ENCODE measurements around the gene GRAMD2B.
A peak's percentile ranks its signal among the peaks of the same experiment; 100 is the strongest.
"Not testable (repeated sequence)": the region's sequence is repeated elsewhere in the genome, so short reads cannot be mapped to it uniquely, and the experiment has no call there.

GRAMD2B gene

DNA sequence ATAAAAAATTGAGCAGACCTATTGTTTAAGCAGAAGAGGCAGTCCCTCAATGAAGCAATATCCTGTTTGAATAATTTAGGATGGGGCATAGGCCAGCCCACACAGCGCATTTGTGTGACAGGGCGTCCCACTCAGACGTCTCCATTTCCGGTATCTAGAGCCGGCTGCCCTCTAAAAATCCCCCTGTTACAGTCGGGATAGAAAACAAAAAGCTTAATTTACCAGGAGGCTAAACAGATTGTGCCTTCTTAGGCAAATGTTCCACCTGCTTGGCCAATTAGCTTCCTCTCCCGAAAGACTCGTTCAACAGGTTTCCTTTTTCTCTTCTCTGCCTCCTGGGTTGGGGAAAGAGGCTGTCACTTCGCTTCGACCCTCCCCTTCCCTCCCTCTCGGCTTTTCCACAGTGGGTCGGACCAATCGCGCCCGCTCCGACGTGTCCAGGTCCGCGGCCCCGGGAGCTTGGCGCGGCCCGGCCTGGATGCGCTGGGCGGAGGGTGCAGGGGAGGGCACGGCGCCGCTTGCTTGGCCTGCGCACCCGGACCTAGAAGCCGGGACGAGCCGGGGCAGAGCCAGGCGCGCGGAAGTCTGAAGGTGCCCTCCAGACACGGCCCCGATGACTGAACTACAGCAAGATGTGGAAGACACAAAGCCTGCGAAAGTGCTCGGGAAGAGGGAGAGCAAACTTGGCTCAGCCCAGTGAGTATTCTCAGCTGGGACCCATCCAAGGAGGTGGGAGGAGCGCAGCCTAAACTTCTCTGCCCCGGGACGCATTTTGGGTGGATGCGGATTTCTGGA lies at the start of gene GRAMD2B:
Gene GRAMD2B, plus strand, starts transcription at position 416 of the 795 bp plus-strand sequence. Its CDS starts 198 bp downstream, at position 614.
- peak; percentile 86 for DNase-seq (ENCODE audit: low read depth)

- no peak for DNase-seq (ENCODE audit: low read depth)
Observed at GRCh38 chr5:126374109-126374416, 49.1 kb upstream of the GRAMD2B start.

DNA sequence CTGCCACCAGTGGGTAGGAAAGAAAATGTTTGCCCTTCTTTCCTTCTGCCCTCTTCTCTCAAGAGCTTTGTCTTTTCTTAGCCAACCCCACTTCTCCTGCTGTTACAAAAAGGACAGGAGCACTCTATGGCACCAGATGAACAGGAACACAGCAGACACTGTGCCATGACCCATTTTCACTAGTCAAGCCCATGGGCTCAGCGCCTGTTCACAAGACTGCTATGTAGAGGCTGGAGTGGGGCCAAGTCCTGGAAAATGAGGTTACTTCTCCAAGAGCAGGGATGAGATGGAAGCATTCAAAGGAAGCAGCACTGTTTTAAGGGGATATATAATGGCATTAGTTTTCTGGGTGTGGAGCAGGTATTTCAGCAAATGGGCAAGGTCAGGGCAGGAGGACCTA lies 46.8 kb upstream of the GRAMD2B start:
- no peak for DNase-seq (ENCODE audit: low read depth)

DNA sequence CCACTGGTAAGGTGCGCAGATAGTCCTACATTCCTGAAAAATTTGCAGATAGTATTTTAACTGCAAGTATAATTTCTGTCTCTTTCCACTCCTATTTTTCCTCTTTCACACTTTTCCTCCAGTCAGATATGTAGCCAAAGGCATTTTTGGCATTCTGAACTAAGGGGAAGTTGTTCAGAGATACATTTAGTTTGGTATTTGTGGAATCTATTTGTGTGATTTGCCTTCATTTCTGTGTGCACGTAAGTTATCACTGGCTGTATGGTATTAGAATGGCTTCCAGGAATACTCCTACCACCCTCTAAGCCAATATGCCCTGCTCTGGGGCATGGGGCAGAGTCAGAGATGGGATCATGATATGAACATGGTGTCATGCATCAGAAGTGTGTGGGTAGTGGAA lies 45.8 kb upstream of the GRAMD2B start:
- no peak for DNase-seq (ENCODE audit: low read depth)

- not testable (repeated sequence) for DNase-seq (ENCODE audit: low read depth)
Observed at GRCh38 chr5:126380316-126380715, 42.9 kb upstream of the GRAMD2B start.

- no peak for DNase-seq (ENCODE audit: low read depth)
Observed at GRCh38 chr5:126383246-126383645, 40.0 kb upstream of the GRAMD2B start.

DNA sequence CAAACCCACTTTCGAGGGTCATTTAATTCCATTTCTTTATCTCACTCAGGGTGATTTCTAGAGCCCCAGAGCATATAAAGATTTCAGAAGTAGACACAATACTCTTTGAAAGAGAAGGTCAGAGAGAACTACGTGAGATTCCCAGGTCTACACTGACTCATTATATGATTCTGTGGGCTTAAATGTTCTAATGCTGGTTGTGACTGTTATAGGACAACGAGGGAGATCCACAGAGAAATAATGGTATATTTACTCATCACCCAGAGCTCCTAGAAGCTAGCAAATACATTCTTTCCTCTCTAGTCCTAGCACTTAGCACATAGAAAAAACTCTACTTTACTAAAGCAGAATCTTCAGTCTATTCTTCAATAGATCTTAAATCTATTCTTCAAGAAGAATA lies 39.4 kb upstream of the GRAMD2B start:
- no peak for DNase-seq (ENCODE audit: low read depth)

GRCh38 chr5:126384985-126385384 lies 38.2 kb upstream of the GRAMD2B start:
- peak; percentile 56 for DNase-seq (ENCODE audit: low read depth)

DNA sequence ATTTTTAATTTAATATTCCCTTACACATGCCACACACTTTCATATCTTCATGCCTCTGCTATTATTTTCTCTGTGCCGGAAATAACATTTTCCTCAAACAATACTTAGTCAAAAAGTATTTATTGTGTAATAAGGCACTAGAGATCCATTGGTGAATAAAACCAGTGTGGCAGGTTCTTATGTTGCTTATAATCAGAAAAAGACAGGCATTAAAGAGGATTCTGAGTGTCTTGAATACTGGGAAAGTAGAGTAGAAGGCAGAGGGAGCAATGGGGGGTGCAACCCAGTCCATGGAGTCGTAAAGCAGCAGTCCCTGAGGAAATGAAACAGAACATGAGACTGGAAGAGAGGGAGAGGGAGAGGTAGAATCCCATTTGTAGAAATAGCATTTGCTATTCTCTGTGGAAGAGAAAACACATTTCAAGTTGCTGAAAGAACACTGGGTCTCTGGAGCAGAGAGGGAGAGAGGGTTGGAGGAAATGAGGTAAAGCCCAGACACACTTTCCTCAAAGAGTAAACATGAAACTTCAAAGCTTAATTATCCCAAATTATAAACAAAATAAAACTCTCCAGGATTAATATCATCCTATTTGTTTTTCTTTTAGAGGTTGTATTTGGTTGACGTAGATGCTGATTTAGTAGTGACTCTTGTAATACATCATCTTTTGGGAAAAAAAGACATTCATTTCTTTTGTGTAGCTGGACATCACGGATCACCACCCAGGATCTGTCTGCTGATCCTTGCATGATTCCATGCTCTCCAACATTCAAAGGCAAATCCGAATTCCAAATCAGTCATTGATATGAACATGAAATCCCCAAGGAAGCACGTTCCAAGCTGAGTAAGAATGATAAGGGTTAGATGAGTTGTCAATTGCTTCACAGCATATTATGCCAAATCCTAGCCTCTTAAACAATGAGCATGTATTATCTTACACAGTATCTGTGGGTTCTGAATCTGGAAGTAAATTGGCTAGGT lies 37.4 kb upstream of the GRAMD2B start:
- no peak for DNase-seq (ENCODE audit: low read depth)

- no peak for DNase-seq (ENCODE audit: low read depth)
Observed at GRCh38 chr5:126389179-126389578, 34.0 kb upstream of the GRAMD2B start.

GRCh38 chr5:126390051-126390450 lies 33.2 kb upstream of the GRAMD2B start:
- no peak for DNase-seq (ENCODE audit: low read depth)

GRCh38 chr5:126391386-126391785 lies 31.8 kb upstream of the GRAMD2B start:
- DNase-seq (ENCODE audit: low read depth) = no peak

- DNase-seq (ENCODE audit: low read depth) = no peak
Observed at GRCh38 chr5:126394211-126394788, 28.9 kb upstream of the GRAMD2B start.

DNA sequence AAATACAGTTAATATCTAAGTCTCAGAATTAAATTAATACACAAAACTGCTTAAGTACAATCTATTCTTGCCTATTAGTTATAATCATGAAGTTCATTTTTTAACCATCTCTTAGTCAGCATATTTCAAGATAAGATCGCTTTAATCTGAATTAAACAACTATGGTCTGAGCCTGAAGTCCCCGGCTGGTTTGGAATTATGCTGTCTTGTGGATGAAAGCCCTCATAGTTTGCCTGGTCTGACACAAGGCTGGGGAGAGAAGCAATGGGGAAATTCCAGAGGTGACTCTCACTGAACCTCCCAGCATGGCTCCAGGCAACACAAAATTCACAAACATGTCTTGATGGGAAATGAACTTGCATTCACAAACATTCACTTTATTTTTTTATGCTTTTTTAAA lies 28.0 kb upstream of the GRAMD2B start:
- no peak for DNase-seq (ENCODE audit: low read depth)

DNA sequence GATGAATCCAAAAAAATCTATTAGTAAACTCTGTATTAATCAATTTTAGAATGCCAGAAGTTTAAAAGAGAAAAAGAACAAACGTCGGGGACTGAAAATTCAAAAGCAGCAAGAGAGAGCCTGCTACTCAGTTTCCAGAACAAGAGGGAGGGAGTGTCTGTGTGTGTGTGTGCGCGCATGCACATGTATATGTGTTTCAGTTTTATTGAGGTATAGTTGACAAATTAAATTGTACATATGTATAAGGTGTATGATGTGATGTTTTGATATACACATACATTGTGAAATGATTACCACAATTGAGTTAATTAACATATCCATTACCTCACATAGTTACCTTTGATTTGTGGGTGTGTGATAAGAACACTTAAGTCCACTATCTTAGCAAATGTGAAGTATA lies 27.6 kb upstream of the GRAMD2B start:
- DNase-seq (ENCODE audit: low read depth) = no peak

- DNase-seq (ENCODE audit: low read depth) = not testable (repeated sequence)
Observed at GRCh38 chr5:126396721-126397120, 26.5 kb upstream of the GRAMD2B start.

DNA sequence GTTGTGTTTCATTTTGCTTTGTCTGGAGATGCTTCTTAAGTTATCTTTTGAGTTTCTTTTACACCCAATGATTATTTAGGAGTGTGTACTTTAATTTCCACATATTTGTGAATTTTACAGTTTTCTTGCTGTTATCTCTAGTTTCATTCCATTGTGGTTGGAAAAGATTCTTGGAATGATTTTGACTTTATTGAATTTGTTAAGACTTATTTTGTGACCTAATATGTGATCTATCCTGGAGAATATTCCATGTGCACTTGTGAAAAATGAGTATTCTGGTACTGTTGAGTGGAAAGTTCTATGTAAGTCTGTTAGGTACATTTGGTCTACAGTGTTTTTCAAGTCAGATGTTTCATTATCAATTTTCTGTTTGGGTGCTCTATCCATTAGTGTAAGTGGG lies 24.4 kb upstream of the GRAMD2B start:
- no peak for DNase-seq (ENCODE audit: low read depth)

DNA sequence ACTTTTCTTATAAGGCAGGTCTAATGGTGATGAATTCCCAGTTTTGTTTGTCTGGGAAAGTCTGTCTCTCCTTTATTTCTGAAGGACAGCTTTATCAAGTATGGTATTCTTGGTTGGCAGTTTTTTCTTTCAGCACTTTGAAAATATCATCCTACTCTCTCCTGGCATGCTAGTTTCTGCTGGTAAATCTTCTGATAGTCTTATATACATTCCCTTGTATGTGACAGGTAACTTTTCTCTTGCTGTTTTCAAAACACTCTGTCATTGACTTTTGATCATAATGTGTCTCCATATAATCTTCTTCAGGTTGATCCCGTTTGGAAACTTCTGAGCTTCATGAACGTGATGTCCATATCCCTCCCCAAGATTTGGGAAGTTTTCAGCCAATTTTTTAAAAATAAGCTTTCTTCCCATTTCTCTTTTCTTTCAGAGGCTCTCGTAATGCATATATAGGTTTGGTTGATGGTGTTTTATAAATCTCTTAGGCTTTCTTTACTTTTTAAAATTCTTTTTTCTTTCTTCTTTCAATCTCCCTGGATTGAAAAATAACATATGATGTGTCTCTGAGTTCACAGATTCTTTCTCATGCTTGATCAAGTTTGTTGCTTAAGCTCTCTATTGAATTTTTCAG lies 22.5 kb upstream of the GRAMD2B start:
- DNase-seq (ENCODE audit: low read depth) = no peak

- peak; percentile 32 for DNase-seq (ENCODE audit: low read depth)
Observed at GRCh38 chr5:126402621-126403555, 20.3 kb upstream of the GRAMD2B start.

- DNase-seq (ENCODE audit: low read depth) = peak; percentile 28
Observed at GRCh38 chr5:126403876-126404275, 19.3 kb upstream of the GRAMD2B start.

GRCh38 chr5:126410623-126411022 lies 12.6 kb upstream of the GRAMD2B start:
- DNase-seq (ENCODE audit: low read depth) = no peak
